ENCODE measurements around the gene CAB39. TPM values are rescaled to one million over a fixed set of nuclear protein-coding genes. Genes with fewer than 3 reads are reported as not detected.
A peak's percentile ranks its signal among the peaks of the same experiment; 100 is the strongest.

Gene CAB39
- total and polyA plus RNA-seq, 2 donors (not counting 1 experiment from before 2014, with no cell fraction given) = 51.1 to 72.3 TPM

DNA sequence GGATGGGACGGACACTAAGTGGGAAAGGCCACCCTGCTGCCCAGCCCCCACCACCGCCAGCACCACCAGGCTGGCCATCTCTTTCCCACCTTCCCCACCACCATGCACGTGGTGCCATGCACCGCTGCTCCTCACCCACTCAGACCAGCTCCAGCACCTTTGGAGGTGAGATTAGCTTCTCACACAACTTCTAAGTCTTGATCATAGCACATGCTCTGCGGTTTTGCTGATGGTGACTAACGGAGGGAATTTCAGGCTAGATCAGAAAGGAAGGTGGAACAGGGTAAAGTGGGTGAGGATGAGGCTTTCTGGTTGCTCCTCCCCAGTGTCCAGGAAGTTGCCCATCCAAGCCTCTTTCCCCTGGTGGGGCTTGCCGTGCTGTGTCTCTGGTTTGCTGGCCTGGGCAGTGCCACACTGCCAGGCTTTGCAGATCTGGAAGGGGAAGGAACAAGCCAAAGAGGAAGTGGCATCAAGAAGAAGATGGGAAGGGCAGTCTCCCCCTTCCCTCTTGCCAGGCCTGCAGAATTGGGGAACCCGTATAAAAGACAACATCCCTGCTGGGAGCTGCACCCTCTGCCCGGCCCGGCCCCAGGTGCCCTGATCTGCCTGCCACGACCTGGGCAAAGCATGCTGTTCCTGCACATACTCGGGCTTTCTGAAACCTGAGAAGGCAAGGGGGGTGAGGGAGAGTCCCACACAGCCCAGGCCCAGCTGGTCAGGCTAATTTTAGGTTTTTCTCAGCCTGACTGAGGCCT is 44.3 kb upstream of the CAB39 start:
- Histone ChIP-seq H4K20me1 (ENCODE audit: control insufficient read depth, extremely low read depth, insufficient read depth, low read length) (no peaks in the 10 kb centered on the region), H3K9ac (ENCODE audit: insufficient read depth, low read length) (no peak overlapping the region), H3K9me3 (ENCODE audit: control insufficient read depth, insufficient read depth, low read depth, low read length) (no peaks in the 10 kb centered on the region), H3K36me3 (ENCODE audit: control insufficient read depth, insufficient read depth, low read length) (no peaks in the 10 kb centered on the region), H2AFZ (ENCODE audit: low read length) (no peak overlapping the region), H3K27me3 (ENCODE audit: control insufficient read depth, insufficient read depth, low read length) (no peaks in the 10 kb centered on the region), H3K4me3 (replicated peaks in 1 of 4; ENCODE audit: control extremely low read depth in 1 of 4, insufficient read depth in 1 of 4, low read depth in 3 of 4, low read length in 4 of 4) (no peak overlapping the region), H3K4me2 (ENCODE audit: extremely low read depth, insufficient read depth, low read length) (no peak overlapping the region), H3K27ac (ENCODE audit: insufficient read depth, low read length) (no peak overlapping the region), H3K4me1 (ENCODE audit: control insufficient read depth, extremely low read depth, insufficient read depth, low read length) (peaks cover 6% of the 10 kb centered on the region), H3K79me2 (ENCODE audit: control insufficient read depth, insufficient read depth, low read length) (no peaks in the 10 kb centered on the region)
- TF ChIP-seq CTCF (conservative IDR thresholded peaks at IDR 0.05 in 1 of 2, IDR thresholded peaks at IDR 0.05 in 1 of 2; ENCODE audit: low read depth in 1 of 2, low read length in 2 of 2) = no peak
- TF ChIP-seq EZH2 (IDR thresholded peaks at IDR 0.05; ENCODE audit: low read length, missing control alignments) = no peak
- DNase-seq (ENCODE audit: low read depth in 2 of 2) = peak; percentile 63 to 66

GRCh38 chr2:230668939-230669303 is 43.7 kb upstream of the CAB39 start:
- H2AFZ ChIP-seq (ENCODE audit: low read length) = no peak overlapping the region
- H3K4me2 ChIP-seq (ENCODE audit: extremely low read depth, insufficient read depth, low read length) = no peak overlapping the region
- H3K27ac ChIP-seq (ENCODE audit: insufficient read depth, low read length) = no peak overlapping the region

More at GRCh38 chr2:230668939-230669303, 43.7 kb upstream of the CAB39 start:
- Histone ChIP-seq H3K9ac (ENCODE audit: insufficient read depth, low read length) (no peak overlapping the region), H3K79me2 (ENCODE audit: control insufficient read depth, insufficient read depth, low read length) (no peaks in the 10 kb centered on the region), H3K36me3 (ENCODE audit: control insufficient read depth, insufficient read depth, low read length) (no peaks in the 10 kb centered on the region), H3K4me3 (replicated peaks in 1 of 4; ENCODE audit: control extremely low read depth in 1 of 4, insufficient read depth in 1 of 4, low read depth in 3 of 4, low read length in 4 of 4) (no peak overlapping the region), H4K20me1 (ENCODE audit: control insufficient read depth, extremely low read depth, insufficient read depth, low read length) (no peaks in the 10 kb centered on the region), H3K27me3 (ENCODE audit: control insufficient read depth, insufficient read depth, low read length) (no peaks in the 10 kb centered on the region), H3K9me3 (ENCODE audit: control insufficient read depth, insufficient read depth, low read depth, low read length) (no peaks in the 10 kb centered on the region), H3K4me1 (ENCODE audit: control insufficient read depth, extremely low read depth, insufficient read depth, low read length) (peaks cover 6% of the 10 kb centered on the region)
- TF ChIP-seq CTCF (conservative IDR thresholded peaks at IDR 0.05 in 1 of 2, IDR thresholded peaks at IDR 0.05 in 1 of 2; ENCODE audit: low read depth in 1 of 2, low read length in 2 of 2) (no peak), EZH2 (IDR thresholded peaks at IDR 0.05; ENCODE audit: low read length, missing control alignments) (no peak)
- DNase-seq (ENCODE audit: low read depth in 2 of 2) = no peak

Data from fibroblast of lung (primary cell).